HT1080 (cell line): ENCODE results near the gene SMIM20. TPM values are rescaled to one million over a fixed set of nuclear protein-coding genes. Genes with fewer than 3 reads are reported as not detected.
A peak's percentile ranks its signal among the peaks of the same experiment; 100 is the strongest.

ENCODE experiments used
- DNase-seq: peaks from one replicate; pipeline ENCODE4 v3.0.0-alpha.2; 2015; ENCODE audit warnings: low read depth
- total RNA-seq: library from RNA; depleted of rRNA; stranded (reverse); fragments of >200 nt; shearing (Covaris generic); gene quantifications from 2 replicates; pipeline ENCODE4 v1.2.3, GENCODE V29; 2014; rRNA removed

SMIM20 gene
- total RNA-seq, 1 experiment from 2014 or later, result 44.5 TPM

DNA sequence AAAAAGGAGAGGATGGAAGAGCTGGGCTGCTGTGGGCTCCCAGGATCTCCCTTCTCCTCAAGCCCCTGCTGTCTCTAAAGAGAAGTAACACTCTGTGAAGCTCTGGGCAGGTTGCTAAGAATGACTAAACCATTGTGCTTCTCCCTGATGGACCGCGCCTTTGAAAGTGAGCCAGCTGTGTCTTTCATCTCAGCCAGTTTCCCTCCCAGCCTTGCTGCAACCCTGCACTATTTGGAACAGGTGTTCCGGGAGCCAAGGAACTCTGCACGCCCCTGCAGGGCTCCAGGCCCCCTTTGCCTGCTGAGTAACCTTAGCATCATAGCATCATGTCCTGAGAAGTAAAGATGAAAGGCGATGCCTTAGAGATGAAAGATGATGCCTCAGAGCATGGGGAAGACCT, 39.7 kb downstream of the SMIM20 start:
- peak; percentile 42 for DNase-seq

DNA sequence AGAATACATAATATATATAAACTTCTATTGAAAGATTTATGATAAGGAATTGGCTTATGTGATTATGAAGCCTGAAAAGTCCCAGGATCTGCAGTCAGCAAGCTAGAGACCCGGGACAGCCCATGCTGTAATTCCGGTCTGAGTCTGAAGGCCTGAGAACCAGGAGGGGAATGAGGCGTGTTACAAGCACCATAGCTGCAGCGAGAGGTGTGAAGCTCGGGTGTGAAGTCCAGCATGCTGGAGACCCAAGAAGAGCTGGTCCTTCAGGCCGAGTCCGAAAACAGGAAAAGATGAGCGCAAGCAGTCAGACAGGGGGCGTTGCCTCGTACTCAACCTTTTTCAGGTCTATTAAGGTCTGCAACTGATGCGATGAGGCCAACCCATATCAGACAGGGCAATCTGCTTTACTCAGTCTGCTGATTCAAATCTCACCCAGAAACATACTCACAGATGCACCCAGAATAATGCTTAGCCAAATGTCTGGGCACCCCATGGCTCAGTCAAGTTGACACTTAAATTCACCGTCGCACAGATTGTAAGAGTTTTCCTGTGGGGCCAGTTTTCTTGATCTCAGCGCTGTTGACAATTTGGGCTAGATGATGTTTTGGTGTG, 40.4 kb downstream of the SMIM20 start:
- no peak for DNase-seq

DNA sequence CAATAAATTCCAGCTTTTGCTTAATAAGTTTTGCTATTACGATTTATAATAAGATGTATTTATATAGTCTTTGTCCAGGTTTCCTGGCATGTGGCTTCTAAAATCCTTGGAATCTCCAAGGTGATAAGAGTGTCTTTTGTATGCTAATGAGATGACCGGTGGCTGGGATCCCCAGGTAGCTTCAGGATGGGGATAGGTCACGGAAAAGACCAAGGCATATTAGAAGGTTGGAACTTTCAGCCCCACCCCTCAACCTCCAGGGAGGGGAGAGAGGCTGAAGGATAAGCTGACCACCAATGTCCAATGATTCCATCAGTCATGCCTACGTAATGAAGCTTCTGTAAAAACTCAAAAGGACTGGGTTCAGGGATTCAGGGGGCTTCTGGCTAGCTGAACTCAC, 41.7 kb downstream of the SMIM20 start:
- DNase-seq, result no peak

DNA sequence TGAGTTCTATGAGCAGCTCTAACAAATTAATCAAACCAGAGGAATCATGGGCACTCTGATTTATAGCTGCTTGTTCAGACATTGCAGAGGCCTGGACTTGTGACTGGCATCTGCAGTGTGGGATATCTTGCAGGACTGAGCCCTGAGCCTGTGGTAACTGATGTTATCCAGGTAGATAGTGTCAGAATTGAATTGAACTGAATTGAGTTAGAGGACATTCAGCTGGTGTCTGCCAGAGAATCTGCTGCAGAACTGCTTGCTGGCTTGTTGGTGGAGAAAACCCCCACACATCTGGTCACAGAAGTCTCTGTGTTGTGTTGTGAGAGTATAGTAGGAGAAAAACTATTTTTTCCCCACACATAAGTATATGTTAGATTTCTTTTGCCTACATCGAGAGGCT, 42.2 kb downstream of the SMIM20 start:
- DNase-seq, result no peak

DNA sequence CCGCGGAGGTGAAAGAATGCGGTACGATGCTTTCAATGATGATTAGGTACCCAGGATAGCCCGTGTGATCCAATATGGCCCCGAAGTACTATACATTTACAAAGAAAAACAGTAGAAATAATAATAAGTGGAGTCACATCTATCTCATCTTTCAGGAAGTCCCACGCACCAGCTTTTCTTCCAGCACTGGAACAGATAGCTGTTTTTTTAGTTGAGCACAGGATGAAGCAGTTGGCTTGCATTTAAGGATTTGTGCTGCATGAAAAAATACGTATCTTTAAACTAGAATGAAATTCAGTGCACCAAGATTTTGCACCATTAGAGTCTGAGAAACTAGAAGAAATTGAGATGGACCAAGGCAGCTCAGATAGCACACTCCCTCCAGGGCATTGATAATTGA, 44.1 kb downstream of the SMIM20 start:
- DNase-seq, result no peak

DNA sequence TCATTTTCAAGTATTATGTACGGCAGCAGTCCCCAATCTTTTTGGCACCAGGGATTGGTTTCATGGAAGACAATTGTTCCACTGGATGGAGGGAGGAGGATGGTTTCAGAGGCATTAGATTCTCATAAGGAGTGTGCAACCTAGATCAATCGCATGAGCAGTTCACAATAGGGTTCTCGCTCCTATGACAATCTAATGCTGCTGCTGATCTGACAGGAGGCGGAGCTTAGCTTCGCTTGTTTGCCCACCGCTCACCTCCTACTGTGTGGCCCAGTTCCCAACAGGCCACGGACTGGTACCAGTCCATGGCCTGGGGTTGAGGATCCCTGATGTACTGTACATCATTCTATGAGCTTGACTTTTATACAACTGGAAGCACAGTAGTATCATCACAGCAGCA, 48.4 kb downstream of the SMIM20 start:
- DNase-seq, result no peak

DNA sequence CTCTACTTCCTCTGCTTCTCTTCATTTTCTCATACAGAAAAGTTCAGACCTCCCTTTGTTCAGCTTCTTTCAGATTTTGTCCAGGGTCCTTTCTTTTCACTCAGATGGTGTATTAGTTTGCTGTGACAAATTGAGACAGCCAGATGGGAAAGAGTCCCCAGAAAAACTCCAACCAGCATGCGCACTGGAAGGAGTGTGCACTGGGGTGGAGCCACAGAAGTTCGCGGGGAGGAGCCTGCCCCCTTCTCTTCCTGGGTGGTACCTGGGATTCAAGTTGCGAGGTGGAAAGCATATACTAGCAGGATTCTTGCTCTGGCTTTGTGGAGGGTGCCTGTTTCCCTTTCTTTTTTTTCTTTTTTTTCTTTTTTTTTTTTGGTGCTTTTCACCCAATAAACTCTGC, 51.6 kb downstream of the SMIM20 start:
- DNase-seq, result no peak

DNA sequence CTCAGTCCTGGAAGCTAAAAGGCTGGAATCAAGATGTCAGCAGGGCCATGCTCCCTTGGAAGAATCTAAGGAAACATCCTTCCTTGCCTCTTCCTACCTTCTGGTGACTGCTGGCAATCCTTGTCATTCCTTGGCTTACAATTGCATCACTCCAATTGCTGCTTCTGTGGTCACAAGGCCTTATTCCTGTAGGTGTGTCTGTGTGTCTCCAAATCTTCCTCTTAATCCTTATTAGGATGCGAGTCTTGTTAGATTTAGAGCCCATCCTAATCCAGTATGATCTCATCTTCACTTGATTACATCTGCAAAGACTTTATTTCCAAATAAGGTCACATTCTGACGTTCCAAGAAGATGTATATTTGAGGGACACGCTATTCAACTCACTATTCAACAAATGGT, 52.2 kb downstream of the SMIM20 start:
- DNase-seq, result no peak

DNA sequence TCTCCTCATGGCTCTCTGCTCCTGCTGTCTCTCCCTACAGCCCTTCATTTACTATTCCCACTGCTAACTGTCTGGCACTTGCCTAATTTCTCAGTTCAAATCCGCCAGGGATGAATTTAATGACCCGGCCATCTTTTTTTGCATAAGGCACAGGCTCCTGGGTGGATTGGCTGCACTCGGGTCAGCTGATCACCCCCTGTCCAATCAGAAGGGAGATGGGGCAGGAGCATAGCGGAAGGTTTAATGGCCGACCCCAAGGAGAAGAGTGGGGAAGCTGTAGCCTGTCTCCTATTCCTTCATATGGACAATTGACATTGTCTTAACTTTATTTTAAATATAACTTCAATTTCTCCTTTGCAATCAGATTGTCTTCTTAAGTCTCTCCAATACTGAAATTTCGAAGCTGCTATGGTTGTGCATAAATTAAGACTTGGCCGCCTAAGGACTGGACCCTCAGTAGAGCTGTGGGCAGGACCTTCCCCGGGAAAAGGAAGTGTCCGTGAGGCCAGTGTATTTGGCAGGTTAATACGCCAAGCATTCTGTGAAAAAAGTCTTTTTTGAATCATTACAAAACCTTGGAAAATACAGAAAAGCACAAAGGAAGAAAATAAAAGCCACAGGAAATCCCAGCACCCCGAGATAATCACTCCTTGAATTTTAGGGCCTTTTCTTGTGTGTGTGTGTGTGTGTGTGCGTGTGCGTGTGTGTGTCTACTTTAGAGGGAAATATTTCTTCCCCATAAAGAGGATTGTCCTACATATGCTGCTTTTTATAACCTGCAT, 55.5 kb downstream of the SMIM20 start:
- no peak for DNase-seq

DNA sequence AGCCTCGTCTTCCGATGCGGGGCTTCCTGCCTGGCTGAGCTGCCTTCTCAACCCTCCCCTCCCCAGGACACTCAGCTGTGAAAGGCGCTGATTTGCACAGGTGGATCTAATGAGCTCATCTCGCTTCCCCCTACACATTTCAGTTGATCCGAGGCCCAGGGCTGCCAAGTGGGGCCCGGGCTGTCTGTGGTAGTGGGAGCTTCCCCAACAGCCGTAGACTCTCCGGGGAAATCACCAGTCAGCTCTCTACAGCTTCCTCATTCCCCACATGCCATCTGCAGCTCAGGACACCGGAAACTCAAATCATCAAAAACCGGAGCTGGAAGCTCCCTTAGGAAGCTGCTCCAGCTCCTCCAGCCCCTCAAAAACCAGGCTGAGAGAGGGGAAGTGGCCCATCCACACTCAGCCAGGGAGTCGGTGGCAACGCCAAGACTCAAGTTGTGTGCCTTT, 56.2 kb downstream of the SMIM20 start:
- DNase-seq, result no peak

DNA sequence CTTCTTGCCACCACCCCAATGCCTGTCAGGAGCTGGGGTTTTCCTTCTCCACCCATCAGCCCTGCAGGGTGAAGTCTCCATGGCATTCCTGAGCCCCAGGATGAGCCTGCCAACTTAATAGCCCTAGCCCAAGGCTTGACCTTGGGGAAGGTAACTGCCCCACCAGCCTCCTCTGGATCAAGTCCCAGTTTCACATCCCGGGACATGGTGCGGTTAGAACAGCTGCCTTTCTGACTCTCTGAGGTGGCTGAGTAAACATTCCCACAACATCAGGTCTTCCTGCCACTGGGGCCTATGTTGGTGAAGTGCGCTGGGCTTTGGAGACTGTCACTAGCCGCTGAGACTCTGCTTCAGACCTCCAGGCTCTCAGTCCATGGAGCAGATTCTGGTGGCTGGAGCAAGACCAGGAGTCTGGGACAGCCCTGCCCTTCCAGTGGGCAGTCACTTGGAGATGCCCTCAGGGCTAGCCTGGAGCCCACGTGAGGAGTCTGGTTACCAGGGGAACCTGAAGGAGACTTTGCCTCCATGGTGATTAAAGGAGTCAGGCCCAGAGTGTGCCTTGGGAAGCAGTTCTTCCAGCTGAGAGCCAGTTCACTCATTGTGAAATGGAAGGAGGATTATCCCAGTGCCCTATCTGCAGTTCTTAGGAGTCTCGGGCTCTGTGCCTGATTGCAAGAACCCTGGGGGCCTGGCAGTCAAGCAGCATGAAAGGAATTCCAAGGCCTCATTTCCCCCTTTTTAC, 56.8 kb downstream of the SMIM20 start:
- peak; percentile 58 for DNase-seq

DNA sequence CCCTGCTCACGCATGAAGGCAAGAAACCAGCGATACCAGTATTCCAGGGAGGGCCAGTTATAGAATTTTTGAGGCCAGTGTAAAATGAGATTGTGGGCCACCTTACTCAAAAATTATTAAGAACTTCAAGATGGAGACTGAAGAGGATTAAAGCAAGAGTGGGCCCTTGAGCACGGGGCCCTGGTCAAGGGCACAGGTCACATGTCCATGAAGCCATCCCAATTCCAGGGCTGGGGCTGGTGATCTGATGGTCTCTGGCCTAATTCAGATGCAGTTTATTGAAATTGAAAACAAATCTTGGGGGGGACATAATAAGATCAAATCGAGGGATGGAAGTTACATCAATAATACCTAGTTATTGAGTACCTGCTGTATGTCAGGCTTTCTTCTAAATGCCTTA, 58.3 kb downstream of the SMIM20 start:
- DNase-seq, result no peak

DNA sequence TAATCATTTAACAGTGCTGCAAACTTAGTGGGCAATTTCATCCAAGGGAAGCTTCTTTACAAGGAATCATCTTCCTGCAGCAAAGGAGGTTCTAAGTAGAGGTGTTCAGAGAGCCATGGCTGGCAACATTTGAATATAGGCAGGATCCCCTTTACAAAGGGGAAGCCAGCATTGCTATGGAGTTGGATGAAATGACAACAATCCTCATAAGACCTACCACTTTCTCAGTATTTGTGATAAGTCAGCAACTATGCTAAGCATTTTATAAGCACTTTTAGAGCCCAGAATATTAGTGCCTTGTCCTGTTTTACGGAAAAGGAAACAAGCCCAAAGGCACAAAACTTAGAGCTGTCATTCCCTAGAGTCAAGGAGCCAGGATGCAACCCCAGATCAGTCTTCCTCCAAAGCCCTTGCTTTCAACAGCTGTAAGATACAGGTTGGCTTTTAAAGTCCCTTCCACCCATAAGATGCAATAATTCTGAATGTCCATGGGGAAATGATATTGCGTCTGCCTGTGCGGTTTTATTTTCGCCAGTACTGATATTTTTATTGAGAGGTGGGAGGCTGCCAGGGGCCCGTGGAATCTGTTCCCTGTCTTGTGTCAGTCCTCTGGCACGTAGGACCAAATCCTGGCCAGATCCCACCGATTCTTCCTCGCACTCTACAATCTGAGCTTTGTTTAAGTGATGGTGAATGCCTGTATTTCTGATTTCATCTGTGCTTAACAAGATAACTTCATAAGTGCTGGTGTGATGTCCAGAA, 59.1 kb downstream of the SMIM20 start:
- DNase-seq, result no peak

DNA sequence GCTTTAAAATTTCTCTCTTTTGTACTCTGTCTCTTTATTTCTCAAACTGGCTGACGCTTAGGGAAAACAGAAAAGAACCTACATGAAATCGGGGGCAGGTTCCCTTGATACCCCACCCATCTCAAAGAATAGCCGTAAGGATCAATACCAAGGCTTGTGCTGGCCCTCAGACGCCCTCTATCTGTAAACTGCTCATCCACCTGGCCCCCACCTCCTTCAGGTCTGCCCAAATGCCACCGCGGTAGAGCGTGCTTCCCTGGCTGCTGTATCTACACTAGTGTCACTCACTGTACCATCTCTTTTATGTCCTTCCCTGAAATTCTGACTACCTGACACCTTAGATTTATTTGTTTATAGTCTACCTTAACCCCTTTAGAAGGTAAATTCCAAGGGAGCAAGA, 62.8 kb downstream of the SMIM20 start:
- DNase-seq, result no peak

DNA sequence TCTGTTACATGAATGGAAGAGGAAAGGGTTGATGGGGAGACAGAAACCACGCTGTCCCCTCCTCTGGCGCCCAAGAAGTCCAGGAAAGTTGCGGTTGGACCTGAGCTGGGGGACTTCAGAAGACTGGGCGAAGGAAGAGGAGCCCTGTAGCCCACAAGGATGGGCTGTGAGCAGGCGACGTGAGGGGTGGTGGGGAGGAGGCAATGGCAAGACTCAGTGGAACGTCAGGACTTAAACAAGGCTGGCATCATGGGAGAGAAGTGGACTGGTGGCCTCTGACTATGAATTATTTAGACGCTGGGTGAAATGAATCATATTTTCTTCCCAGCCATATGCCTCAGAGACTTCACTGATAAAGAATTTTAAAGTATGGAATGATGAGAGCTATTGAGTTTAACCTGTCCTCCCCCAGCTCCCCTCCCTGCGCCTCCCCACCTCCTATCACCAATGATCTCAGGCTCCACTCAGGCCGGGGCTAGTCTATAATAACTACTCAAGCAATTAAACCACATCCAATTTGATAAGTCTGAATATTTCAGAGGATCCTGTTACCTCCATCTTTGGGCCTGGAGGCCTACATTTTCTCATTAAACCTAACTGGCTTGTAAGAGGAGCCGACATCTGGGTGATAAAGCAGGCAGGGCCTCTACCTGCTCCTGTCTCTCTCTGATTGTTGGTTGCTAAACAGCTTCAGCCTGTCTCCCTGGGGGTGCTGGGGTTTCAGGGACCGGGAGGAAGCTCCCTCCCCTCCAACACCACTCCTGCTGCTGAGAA, 63.6 kb downstream of the SMIM20 start:
- no peak for DNase-seq

DNA sequence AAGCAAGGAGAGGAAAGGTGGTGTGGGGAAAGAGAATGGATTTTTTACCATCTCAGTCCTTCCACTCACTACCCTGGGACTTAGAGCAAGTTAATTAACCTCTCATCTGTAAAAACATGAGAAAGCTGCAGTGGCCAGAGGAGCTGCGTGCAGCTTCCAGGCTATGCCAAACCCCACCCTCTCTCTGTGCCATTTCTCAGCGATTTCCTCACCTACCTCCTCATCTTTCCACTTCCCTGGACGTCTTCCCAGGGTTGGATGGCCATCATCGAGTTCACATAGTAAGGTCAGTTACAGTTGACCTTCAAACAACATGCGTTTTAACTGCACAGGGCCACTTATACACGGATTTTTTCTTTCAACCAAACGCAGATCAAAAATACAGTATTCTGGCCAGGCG, 64.3 kb downstream of the SMIM20 start:
- DNase-seq, result no peak

Other genes with a start within 250 kb of the SMIM20 start
- gene SEL1L3, start 51.2 kb upstream of the SMIM20 start, total RNA-seq, result 45.3 and 51.9 TPM in 2 replicates